SK-N-SH (cell line): ENCODE measurements around the gene ZNF467. TPM values are rescaled to one million over a fixed set of nuclear protein-coding genes. Genes with fewer than 3 reads are reported as not detected.

Experiments
- CTCF ChIA-PET: fragments of 300-600, 350-600 bp; formaldehyde crosslinking; extraction: SDS; loops from one replicate; lab custom pipeline; 2021; lab: Yijun Ruan, JAX
- POLR2A ChIA-PET: fragments of 350-600 bp; sonication (Branson Sonifier 250); formaldehyde crosslinking; extraction: SDS; loops from one replicate; lab custom pipeline; 2020; ENCODE audit warnings: antibody characterized with exemption, inconsistent platforms; lab: Yijun Ruan, JAX
- DNase-seq: peaks from one replicate; pipeline ENCODE4 v3.0.0; 2012
- H2AFZ ChIP-seq: fragments of 200-600 bp; sonication (generic); 2 replicates; pipeline ENCODE4 v1.8.1; 2016; ENCODE audit warnings: antibody characterized with exemption, mild to moderate bottlenecking, low read depth
- H3F3A ChIP-seq: fragments of 200-600 bp; sonication (generic); replicated peaks from 2 replicates; pipeline ENCODE3; 2016; ENCODE audit warnings: antibody characterized with exemption, mild to moderate bottlenecking; ENCODE audit not compliant: insufficient read depth
- H3K27ac ChIP-seq, 2 experiments: fragments of 200-500 bp in 1 of 2; fragments of 200-600 bp in 1 of 2; sonication (Bioruptor generic) in 1 of 2; sonication (generic), shearing (Covaris generic) in 1 of 2; 2 replicates each; pipeline versions ENCODE4 v1.5.1 to v1.6.1; 2014 to 2016; ENCODE audit warnings: low read depth in 2 of 2, inconsistent platforms in 1 of 2, low read length in 1 of 2, mild to moderate bottlenecking in 1 of 2, mixed read lengths in 1 of 2
- H3K27me3 ChIP-seq: fragments of 200-600 bp; sonication (generic), shearing (Covaris generic); 2 replicates; pipeline ENCODE4 v1.6.1; 2016; ENCODE audit warnings: mixed run types; ENCODE audit not compliant: insufficient read depth
- H3K36me3 ChIP-seq, 2 experiments: fragments of 200-500 bp in 1 of 2; fragments of 200-600 bp in 1 of 2; sonication (Bioruptor generic) in 1 of 2; sonication (generic) in 1 of 2; replicated peaks in 1 of 2; 2 replicates each; pipeline versions ENCODE3 to v1.5.1; 2014 to 2016; ENCODE audit warnings: low read length in 1 of 2, mild to moderate bottlenecking in 1 of 2; ENCODE audit not compliant: insufficient read depth in 2 of 2, control insufficient read depth in 1 of 2
- H3K4me1 ChIP-seq, 2 experiments: fragments of 200-500 bp in 1 of 2; fragments of 200-600 bp in 1 of 2; sonication (Bioruptor generic) in 1 of 2; sonication (generic), shearing (Covaris generic) in 1 of 2; 2 replicates each; pipeline versions ENCODE4 v1.5.1 to v1.6.1; 2014 to 2016; ENCODE audit warnings: low read depth in 1 of 2, low read length in 1 of 2, mixed run types in 1 of 2; ENCODE audit not compliant: insufficient read depth in 2 of 2, control insufficient read depth in 1 of 2
- H3K4me2 ChIP-seq: fragments of 200-600 bp; sonication (generic), shearing (Covaris generic); 2 replicates; pipeline ENCODE4 v1.6.1; 2017; ENCODE audit warnings: mixed run types
- H3K4me3 ChIP-seq, 2 experiments: fragments of 200-500 bp in 1 of 2; fragments of 200-600 bp in 1 of 2; sonication (Bioruptor generic) in 1 of 2; sonication (generic), shearing (Covaris generic) in 1 of 2; 2 replicates each; pipeline versions ENCODE4 v1.5.1 to v1.8.1; 2014 to 2016; ENCODE audit warnings: low read depth in 2 of 2, inconsistent platforms in 1 of 2, low read length in 1 of 2, mild to moderate bottlenecking in 1 of 2, mixed read lengths in 1 of 2, moderate library complexity in 1 of 2
- H3K79me2 ChIP-seq: fragments of 200-600 bp; sonication (generic); 2 replicates; pipeline ENCODE4 v1.8.1; 2017; ENCODE audit warnings: mild to moderate bottlenecking; ENCODE audit not compliant: insufficient read depth
- H3K9ac ChIP-seq: fragments of 200-600 bp; sonication (generic); 2 replicates; pipeline ENCODE4 v1.6.1; 2017; ENCODE audit warnings: mixed run types
- H3K9me2 ChIP-seq: fragments of 200-600 bp; sonication (generic); 2 replicates; pipeline ENCODE4 v1.6.1; 2017; ENCODE audit warnings: mixed run types
- H3K9me3 ChIP-seq: fragments of 200-600 bp; sonication (generic); 2 replicates; pipeline ENCODE4 v1.6.1; 2017; ENCODE audit warnings: mixed run types, mild to moderate bottlenecking, moderate library complexity
- H4K20me1 ChIP-seq: fragments of 200-600 bp; sonication (generic); 2 replicates; pipeline ENCODE4 v1.6.1; 2017; ENCODE audit warnings: mild to moderate bottlenecking, mixed run types; ENCODE audit not compliant: insufficient read depth
- CTCF ChIP-seq: fragments of 200-600 bp; sonication (generic); IDR thresholded peaks from 2 replicates; pipeline ENCODE4 v1.6.1; 2017; ENCODE audit warnings: antibody characterized with exemption, mild to moderate bottlenecking, moderate library complexity
- ELF1 ChIP-seq: IDR thresholded peaks from 2 replicates; pipeline ENCODE4 v1.4.0; 2012
- EP300 ChIP-seq, 2 experiments: IDR thresholded peaks; 2 replicates each; pipeline versions ENCODE4 v1.4.0 to v1.6.1; 2012; ENCODE audit warnings: borderline replicate concordance in 1 of 2, low read depth in 1 of 2, low read length in 1 of 2
- FOSL2 ChIP-seq: IDR thresholded peaks from 2 replicates; pipeline ENCODE4 v1.4.0; 2012; ENCODE audit warnings: low read depth, mild to moderate bottlenecking, moderate library complexity, borderline replicate concordance
- FOXJ3 ChIP-seq: sonication (generic); formaldehyde crosslinking; IDR thresholded peaks from 2 replicates; pipeline ENCODE4 v1.5.1; 2020; ENCODE audit warnings: mild to moderate bottlenecking, missing genetic modification reagents
- FOXM1 ChIP-seq: IDR thresholded peaks from 2 replicates; pipeline ENCODE4 v1.4.0; 2012; ENCODE audit warnings: low read depth, mild to moderate bottlenecking
- GATA2 ChIP-seq: sonication (generic); formaldehyde crosslinking; IDR thresholded peaks from 2 replicates; pipeline ENCODE4 v1.5.0; 2020; ENCODE audit warnings: mild to moderate bottlenecking, missing genetic modification reagents
- IRF3 ChIP-seq: fragments of 150-350 bp; IDR thresholded peaks from 2 replicates; pipeline ENCODE4 v1.6.1; 2016; ENCODE audit warnings: mild to moderate bottlenecking, low read depth, low read length
- JUND ChIP-seq: IDR thresholded peaks from 2 replicates; pipeline ENCODE4 v1.4.0; 2012
- MEF2A ChIP-seq: IDR thresholded peaks from 2 replicates; pipeline ENCODE4 v1.4.0; 2012; ENCODE audit warnings: low read depth, borderline replicate concordance
- MXI1 ChIP-seq: IDR thresholded peaks from 2 replicates; pipeline ENCODE4 v1.6.1; 2012; ENCODE audit warnings: mild to moderate bottlenecking, low read depth, low read length, improper control_type of control experiment
- NFIC ChIP-seq: IDR thresholded peaks from 2 replicates; pipeline ENCODE4 v1.4.0; 2012; ENCODE audit warnings: borderline replicate concordance
- NRF1 ChIP-seq: IDR thresholded peaks from 2 replicates; pipeline ENCODE4 v1.6.1; 2012; ENCODE audit warnings: low read depth, mild to moderate bottlenecking, low read length
- POLR2AphosphoS5 ChIP-seq: IDR thresholded peaks from 2 replicates; pipeline ENCODE4 v1.6.1; 2012; ENCODE audit warnings: low read depth, low read length
- RCOR1 ChIP-seq: fragments of 150-350 bp; IDR thresholded peaks from 2 replicates; pipeline ENCODE4 v1.6.1; 2017; ENCODE audit warnings: antibody characterized with exemption, low read length
- RXRA ChIP-seq: IDR thresholded peaks from 2 replicates; pipeline ENCODE4 v1.4.0; 2012; ENCODE audit warnings: low read depth, mild to moderate bottlenecking, borderline replicate concordance
- SMC3 ChIP-seq: IDR thresholded peaks from 2 replicates; pipeline ENCODE4 v1.6.1; 2012; ENCODE audit warnings: low read depth, low read length, improper control_type of control experiment
- TCF12 ChIP-seq: IDR thresholded peaks from 2 replicates; pipeline ENCODE4 v1.4.0; 2012
- USF1 ChIP-seq: IDR thresholded peaks from 2 replicates; pipeline ENCODE4 v1.4.0; 2012; ENCODE audit warnings: low read depth, borderline replicate concordance
- USF2 ChIP-seq: fragments of 150-350 bp; IDR thresholded peaks from 2 replicates; pipeline ENCODE4 v1.6.1; 2017; ENCODE audit warnings: antibody characterized with exemption, low read length, low read depth, borderline replicate concordance
- WGBS: methylation state at CpG from one replicate; pipeline ENCODE4 v1.1.6; 2017; ENCODE audit warnings: low lambda C conversion rate; 5-methylcytosine and 5-hydroxymethylcytosine counted together
- polyA plus RNA-seq, 3 experiments: library from polyadenylated mRNA; depleted of rRNA; stranded (reverse); fragments of >200 nt; gene quantifications; 2 replicates each; pipeline ENCODE4 v1.2.3, GENCODE V29; 2012

The ZNF467 gene
- polyA plus RNA-seq, 1 of the 3 experiments (the other 2 are of a cell fraction), result 4.1 TPM

GRCh38 chr7:149732111-149732561 is 41.3 kb downstream of the ZNF467 start:
- H3K27me3 ChIP-seq, result peaks cover 15% of the 10 kb centered on the region; the same call in 1 of the 2 replicates
- CTCF ChIA-PET, result interaction anchor here (5.8 kb wide), 1 partner anchor 9 kb away, joined by 43 read pairs; no protein-coding TSS in a partner anchor

More at GRCh38 chr7:149732111-149732561, 41.3 kb downstream of the ZNF467 start:
- H3K4me3 ChIP-seq, result no peak overlapping the region
- H3K9ac ChIP-seq, result no peak overlapping the region
- POLR2A ChIA-PET, result no interaction called here
- no peaks in the 10 kb centered on the region for H3K79me2 ChIP-seq
- DNase-seq, result no peak
- no peaks in the 10 kb centered on the region for H3K9me2 ChIP-seq
- H3K4me1 ChIP-seq, result peaks cover 0 to 19% of the 10 kb centered on the region in 2 experiments; a peak in 2 of 4 replicates
- no peaks in the 10 kb centered on the region for H3K9me3 ChIP-seq
- H4K20me1 ChIP-seq, result no peaks in the 10 kb centered on the region
- H3K36me3 ChIP-seq, result peaks cover 0 to 56% of the 10 kb centered on the region in 2 experiments
- H3F3A ChIP-seq, result peaks cover 5% of the 10 kb centered on the region
- TF ChIP-seq RXRA, result no peak
- no peak for TF ChIP-seq JUND
- TF ChIP-seq CTCF, result no peak
- TF ChIP-seq NFIC, result no peak
- no peak for TF ChIP-seq EP300 (IDR thresholded peaks at IDR 0.05; ENCODE audit: borderline replicate concordance in 1 of 2, low read depth in 1 of 2, low read length in 1 of 2)
- TF ChIP-seq MXI1, result no peak
- TF ChIP-seq FOXM1, result no peak
- no peak for TF ChIP-seq FOXJ3
- no peak for TF ChIP-seq RCOR1
- TF ChIP-seq POLR2AphosphoS5, result no peak
- no peak for TF ChIP-seq GATA2 (CRISPR knock-in tag)
- TF ChIP-seq TCF12, result no peak
- no peak for TF ChIP-seq IRF3
- TF ChIP-seq MEF2A, result no peak
- no peak for TF ChIP-seq FOSL2
- no peak for TF ChIP-seq SMC3
- TF ChIP-seq NRF1, result no peak
- no peak for TF ChIP-seq USF2
- no peak for TF ChIP-seq ELF1
- no peak for TF ChIP-seq USF1
- TF ChIP-seq, all 33 proteins: peak for 0
- Histone ChIP-seq H3K4me2 (no peak overlapping the region), H2AFZ (no peak overlapping the region), H3K27ac (no peak overlapping the region)
- 88% methylated on average over 6 of the region's 10 CpGs for whole genome bisulfite sequencing
